ENCODE results near the gene EDN3. TPM values are rescaled to one million over a fixed set of nuclear protein-coding genes. Genes with fewer than 3 reads are reported as not detected.
"Not testable (repeated sequence)": the region's sequence is repeated elsewhere in the genome, so short reads cannot be mapped to it uniquely, and the experiment has no call there.

EDN3 gene
- total RNA-seq, 1 experiment from 2014 or later = not detected

GRCh38 chr20:59335377-59335776, 35.0 kb downstream of the EDN3 start:
- H3K27ac ChIP-seq = no peak overlapping the region
- no peaks in the 10 kb centered on the region for H3K9me3 ChIP-seq (replicated peaks)
- H3K27me3 ChIP-seq (replicated peaks) = peaks cover 4% of the 10 kb centered on the region; the same call in 1 of the 2 replicates
- H3K4me3 ChIP-seq = no peak overlapping the region
- H3K4me1 ChIP-seq (replicated peaks) = no peaks in the 10 kb centered on the region
- H3K36me3 ChIP-seq = no peaks in the 10 kb centered on the region
- no peak for DNase-seq (ENCODE audit: low read depth in 1 of 2, low spot score in 2 of 2)

GRCh38 chr20:59336540-59336939, 36.1 kb downstream of the EDN3 start:
- no peak for DNase-seq (ENCODE audit: low read depth in 1 of 2, low spot score in 2 of 2)
- Histone ChIP-seq H3K27me3 (replicated peaks) (no peaks in the 10 kb centered on the region; the same call in 1 of the 2 replicates), H3K4me3 (no peak overlapping the region), H3K27ac (no peak overlapping the region), H3K4me1 (replicated peaks) (no peaks in the 10 kb centered on the region), H3K9me3 (replicated peaks) (no peaks in the 10 kb centered on the region), H3K36me3 (no peaks in the 10 kb centered on the region)

GRCh38 chr20:59338444-59338843, 38.0 kb downstream of the EDN3 start:
- H3K36me3 ChIP-seq; H3K9me3 ChIP-seq (replicated peaks); H3K27me3 ChIP-seq (replicated peaks); H3K27ac ChIP-seq; H3K4me1 ChIP-seq (replicated peaks); DNase-seq (ENCODE audit: low read depth in 1 of 2, low spot score in 2 of 2); H3K4me3 ChIP-seq: not testable (repeated sequence)

GRCh38 chr20:59340201-59340885, 39.9 kb downstream of the EDN3 start:
- no peaks in the 10 kb centered on the region for H3K36me3 ChIP-seq

GRCh38 chr20:59341285-59342022, 41.0 kb downstream of the EDN3 start:
- not testable (repeated sequence) for H3K36me3 ChIP-seq; DNase-seq (ENCODE audit: low read depth in 1 of 2, low spot score in 2 of 2); H3K27me3 ChIP-seq (replicated peaks); H3K27ac ChIP-seq; H3K4me1 ChIP-seq (replicated peaks); H3K4me3 ChIP-seq; H3K9me3 ChIP-seq (replicated peaks)

More at GRCh38 chr20:59340201-59340885, 39.9 kb downstream of the EDN3 start:
- no peaks in the 10 kb centered on the region for H3K4me1 ChIP-seq (replicated peaks)
- H3K9me3 ChIP-seq (replicated peaks) = no peaks in the 10 kb centered on the region
- no peak for DNase-seq (ENCODE audit: low read depth in 1 of 2, low spot score in 2 of 2)
- H3K4me3 ChIP-seq = no peak overlapping the region
- H3K27ac ChIP-seq = no peak overlapping the region
- no peaks in the 10 kb centered on the region for H3K27me3 ChIP-seq (replicated peaks)

- no peak overlapping the region for H3K4me3 ChIP-seq
- H3K27me3 ChIP-seq (replicated peaks) = no peaks in the 10 kb centered on the region; the same call in 1 of the 2 replicates
- H3K9me3 ChIP-seq (replicated peaks) = no peaks in the 10 kb centered on the region
- H3K4me1 ChIP-seq (replicated peaks) = no peaks in the 10 kb centered on the region
- no peak for DNase-seq (ENCODE audit: low read depth in 1 of 2, low spot score in 2 of 2)
- no peaks in the 10 kb centered on the region for H3K36me3 ChIP-seq
- H3K27ac ChIP-seq = no peak overlapping the region
Observed at GRCh38 chr20:59342023-59342957, 41.9 kb downstream of the EDN3 start.

GRCh38 chr20:59346061-59346460, 45.6 kb downstream of the EDN3 start:
- DNase-seq (ENCODE audit: low read depth in 1 of 2, low spot score in 2 of 2) = no peak
- Histone ChIP-seq H3K36me3 (no peaks in the 10 kb centered on the region), H3K4me3 (no peak overlapping the region), H3K27me3 (replicated peaks) (no peaks in the 10 kb centered on the region; the same call in 1 of the 2 replicates), H3K4me1 (replicated peaks) (no peaks in the 10 kb centered on the region), H3K27ac (no peak overlapping the region), H3K9me3 (replicated peaks) (no peaks in the 10 kb centered on the region)

GRCh38 chr20:59349277-59349676, 48.9 kb downstream of the EDN3 start:
- no peak overlapping the region for H3K4me3 ChIP-seq
- no peaks in the 10 kb centered on the region for H3K4me1 ChIP-seq (replicated peaks)
- H3K27ac ChIP-seq = no peak overlapping the region
- DNase-seq (ENCODE audit: low read depth in 1 of 2, low spot score in 2 of 2) = no peak
- H3K27me3 ChIP-seq (replicated peaks) = no peaks in the 10 kb centered on the region; the same call in 1 of the 2 replicates
- H3K9me3 ChIP-seq (replicated peaks) = no peaks in the 10 kb centered on the region
- no peaks in the 10 kb centered on the region for H3K36me3 ChIP-seq

- Histone ChIP-seq H3K27me3 (replicated peaks) (no peaks in the 10 kb centered on the region; the same call in 1 of the 2 replicates), H3K4me1 (replicated peaks) (no peaks in the 10 kb centered on the region), H3K4me3 (no peak overlapping the region), H3K9me3 (replicated peaks) (no peaks in the 10 kb centered on the region), H3K27ac (no peak overlapping the region), H3K36me3 (no peaks in the 10 kb centered on the region)
- no peak for DNase-seq (ENCODE audit: low read depth in 1 of 2, low spot score in 2 of 2)
Observed at GRCh38 chr20:59350330-59351156, 50.1 kb downstream of the EDN3 start.

- H3K27me3 ChIP-seq (replicated peaks) = no peaks in the 10 kb centered on the region; the same call in 1 of the 2 replicates
- H3K36me3 ChIP-seq = no peaks in the 10 kb centered on the region
- no peak overlapping the region for H3K4me3 ChIP-seq
- H3K27ac ChIP-seq = no peak overlapping the region
- no peaks in the 10 kb centered on the region for H3K9me3 ChIP-seq (replicated peaks)
- no peak for DNase-seq (ENCODE audit: low read depth in 1 of 2, low spot score in 2 of 2)
- H3K4me1 ChIP-seq (replicated peaks) = no peaks in the 10 kb centered on the region
Observed at GRCh38 chr20:59351157-59352040, 51.0 kb downstream of the EDN3 start.

- no peaks in the 10 kb centered on the region for H3K9me3 ChIP-seq (replicated peaks)
- no peaks in the 10 kb centered on the region for H3K27me3 ChIP-seq (replicated peaks)
- no peaks in the 10 kb centered on the region for H3K36me3 ChIP-seq
- no peak overlapping the region for H3K4me3 ChIP-seq
- no peak for DNase-seq (ENCODE audit: low read depth in 1 of 2, low spot score in 2 of 2)
- no peaks in the 10 kb centered on the region for H3K4me1 ChIP-seq (replicated peaks)
- no peak overlapping the region for H3K27ac ChIP-seq
Observed at GRCh38 chr20:59352541-59352940, 52.1 kb downstream of the EDN3 start.

GRCh38 chr20:59352990-59353389, 52.6 kb downstream of the EDN3 start:
- H3K4me1 ChIP-seq (replicated peaks) = no peaks in the 10 kb centered on the region
- H3K27ac ChIP-seq = no peak overlapping the region
- no peaks in the 10 kb centered on the region for H3K27me3 ChIP-seq (replicated peaks)
- no peak for DNase-seq (ENCODE audit: low read depth in 1 of 2, low spot score in 2 of 2)
- H3K36me3 ChIP-seq = no peaks in the 10 kb centered on the region
- no peak overlapping the region for H3K4me3 ChIP-seq
- no peaks in the 10 kb centered on the region for H3K9me3 ChIP-seq (replicated peaks)
